ENCODE data around the gene ARFGAP1.
A peak's percentile ranks its signal among the peaks of the same experiment; 100 is the strongest.

Gene ARFGAP1

DNA sequence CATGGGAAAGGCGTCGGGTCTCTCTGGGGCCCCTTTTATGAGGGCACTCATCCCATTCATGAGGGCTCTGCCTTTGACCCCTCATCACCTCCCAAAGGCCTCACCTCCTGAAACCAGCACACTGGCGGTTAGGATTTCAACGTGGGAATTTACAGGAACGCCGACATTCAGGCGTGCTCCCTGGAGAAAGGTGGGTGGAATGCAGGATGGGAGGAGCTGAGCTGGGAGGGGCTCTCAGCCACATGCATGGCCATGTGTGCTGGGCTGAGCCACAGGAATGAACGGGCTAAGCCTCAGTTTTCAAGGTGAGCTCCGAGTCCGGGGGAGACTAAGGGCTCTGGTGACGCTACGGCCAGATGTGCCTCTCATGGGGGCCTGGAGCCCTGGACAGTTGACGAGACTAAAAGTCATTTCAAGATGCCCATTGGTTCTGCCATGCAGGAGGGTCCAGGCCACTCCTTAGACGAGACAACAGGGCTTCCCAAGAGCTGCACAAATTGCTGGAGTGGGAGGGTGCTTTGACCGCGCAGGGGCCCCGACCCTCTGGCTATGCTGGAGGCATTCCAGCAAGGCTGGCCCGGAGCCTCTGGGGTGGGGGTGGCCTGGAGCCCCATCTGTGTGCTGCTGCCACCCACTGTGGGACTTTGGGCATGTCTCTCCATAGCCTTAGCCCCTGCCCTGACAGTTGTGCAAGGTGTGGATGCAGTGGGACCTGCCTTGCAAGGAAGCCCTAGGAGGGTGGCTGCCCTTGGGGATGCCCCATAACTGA is 3.8 kb upstream of the ARFGAP1 start:
- H3K4me3 ChIP-seq (ENCODE audit: low read depth in 1 of 2, low read length in 2 of 2): no peak overlapping the region
- no peaks in the 10 kb centered on the region for H3K36me3 ChIP-seq (ENCODE audit: control insufficient read depth in 1 of 2, insufficient read depth in 2 of 2, low read length in 2 of 2)
- H3K9ac ChIP-seq (ENCODE audit: low read depth in 1 of 2, low read length in 2 of 2): no peak overlapping the region
- no peaks in the 10 kb centered on the region for H3K9me3 ChIP-seq (ENCODE audit: control insufficient read depth in 1 of 2, low read length in 2 of 2)
- H3K27ac ChIP-seq (ENCODE audit: low read depth, low read length): no peak overlapping the region
- H3K27me3 ChIP-seq (ENCODE audit: control insufficient read depth in 1 of 2, insufficient read depth in 2 of 2, low read length in 2 of 2): peaks cover 4 to 7% of the 10 kb centered on the region in 2 donors
- peaks cover 6 to 13% of the 10 kb centered on the region in 2 donors for H3K4me1 ChIP-seq (ENCODE audit: control insufficient read depth in 1 of 2, insufficient read depth in 2 of 2, low read length in 2 of 2)

DNA sequence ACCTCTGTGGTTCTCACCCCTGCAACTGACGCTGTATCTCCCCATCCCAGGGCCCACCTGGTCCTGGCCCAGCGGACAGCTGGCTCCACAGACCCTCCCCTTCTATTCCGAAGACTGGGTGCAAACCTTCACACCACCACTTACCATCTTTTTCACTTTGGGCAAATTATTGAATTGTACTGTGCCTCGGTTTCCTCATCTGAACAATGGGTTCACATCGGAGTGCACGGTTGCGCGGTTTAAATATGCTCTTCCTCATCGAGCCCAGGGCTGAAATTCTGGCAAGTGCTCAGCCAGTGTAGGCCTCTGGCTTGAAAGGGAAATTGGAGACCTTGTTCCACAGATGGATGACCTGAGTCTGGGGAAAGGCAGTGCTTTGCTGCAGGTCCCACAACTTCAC is 2.9 kb upstream of the ARFGAP1 start:
- H3K9me3 ChIP-seq (ENCODE audit: control insufficient read depth in 1 of 2, low read length in 2 of 2): no peaks in the 10 kb centered on the region
- no peak overlapping the region for H3K27ac ChIP-seq (ENCODE audit: low read depth, low read length)
- peaks cover 4 to 7% of the 10 kb centered on the region in 2 donors for H3K27me3 ChIP-seq (ENCODE audit: control insufficient read depth in 1 of 2, insufficient read depth in 2 of 2, low read length in 2 of 2)
- no peak overlapping the region for H3K9ac ChIP-seq (ENCODE audit: low read depth in 1 of 2, low read length in 2 of 2)
- H3K4me1 ChIP-seq (ENCODE audit: control insufficient read depth in 1 of 2, insufficient read depth in 2 of 2, low read length in 2 of 2): peaks cover 7 to 20% of the 10 kb centered on the region in 2 donors
- H3K4me3 ChIP-seq (ENCODE audit: low read depth in 1 of 2, low read length in 2 of 2): no peak overlapping the region
- no peaks in the 10 kb centered on the region for H3K36me3 ChIP-seq (ENCODE audit: control insufficient read depth in 1 of 2, insufficient read depth in 2 of 2, low read length in 2 of 2)

DNA sequence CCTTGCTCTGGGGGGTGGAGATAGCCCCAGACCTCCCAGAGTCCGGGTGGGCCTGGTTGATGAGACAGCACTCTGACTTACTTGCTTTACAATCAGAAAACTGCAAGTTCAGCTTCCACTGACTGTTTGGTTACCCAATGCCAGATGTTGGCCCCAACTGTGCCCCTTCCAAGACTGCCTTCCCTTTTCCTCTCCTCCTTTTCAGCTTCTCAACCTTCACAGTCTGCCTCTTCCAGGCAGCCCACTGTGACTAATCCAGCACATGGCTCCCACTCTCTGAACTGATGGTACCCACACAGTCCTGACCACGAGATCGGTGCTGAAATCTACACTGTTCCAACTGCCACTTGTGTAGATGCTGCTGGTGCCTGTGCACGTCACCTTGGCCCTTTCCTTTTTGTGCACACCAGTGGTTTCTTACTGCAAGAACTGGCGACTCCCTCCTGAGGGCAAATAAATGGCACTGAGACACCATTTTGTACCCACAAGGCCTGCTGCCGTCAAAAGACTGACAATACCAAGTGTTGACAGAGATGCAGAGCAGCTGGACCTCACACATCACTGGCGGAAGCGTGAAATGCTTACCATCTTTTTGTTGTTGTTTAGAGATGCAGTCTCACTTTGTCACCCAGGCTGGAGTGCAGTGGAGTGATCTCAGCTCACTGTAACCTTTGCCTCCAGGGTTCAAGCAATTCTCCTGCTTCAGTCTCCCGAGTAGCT is 1.8 kb upstream of the ARFGAP1 start:
- H3K36me3 ChIP-seq (ENCODE audit: control insufficient read depth in 1 of 2, insufficient read depth in 2 of 2, low read length in 2 of 2): no peaks in the 10 kb centered on the region
- no peak overlapping the region for H3K4me3 ChIP-seq (ENCODE audit: low read depth in 1 of 2, low read length in 2 of 2)
- peaks cover 7 to 25% of the 10 kb centered on the region in 2 donors for H3K4me1 ChIP-seq (ENCODE audit: control insufficient read depth in 1 of 2, insufficient read depth in 2 of 2, low read length in 2 of 2)
- no peak overlapping the region for H3K27ac ChIP-seq (ENCODE audit: low read depth, low read length)
- no peak overlapping the region for H3K9ac ChIP-seq (ENCODE audit: low read depth in 1 of 2, low read length in 2 of 2)
- peaks cover 4 to 5% of the 10 kb centered on the region in 2 donors for H3K27me3 ChIP-seq (ENCODE audit: control insufficient read depth in 1 of 2, insufficient read depth in 2 of 2, low read length in 2 of 2)
- no peaks in the 10 kb centered on the region for H3K9me3 ChIP-seq (ENCODE audit: control insufficient read depth in 1 of 2, low read length in 2 of 2)

DNA sequence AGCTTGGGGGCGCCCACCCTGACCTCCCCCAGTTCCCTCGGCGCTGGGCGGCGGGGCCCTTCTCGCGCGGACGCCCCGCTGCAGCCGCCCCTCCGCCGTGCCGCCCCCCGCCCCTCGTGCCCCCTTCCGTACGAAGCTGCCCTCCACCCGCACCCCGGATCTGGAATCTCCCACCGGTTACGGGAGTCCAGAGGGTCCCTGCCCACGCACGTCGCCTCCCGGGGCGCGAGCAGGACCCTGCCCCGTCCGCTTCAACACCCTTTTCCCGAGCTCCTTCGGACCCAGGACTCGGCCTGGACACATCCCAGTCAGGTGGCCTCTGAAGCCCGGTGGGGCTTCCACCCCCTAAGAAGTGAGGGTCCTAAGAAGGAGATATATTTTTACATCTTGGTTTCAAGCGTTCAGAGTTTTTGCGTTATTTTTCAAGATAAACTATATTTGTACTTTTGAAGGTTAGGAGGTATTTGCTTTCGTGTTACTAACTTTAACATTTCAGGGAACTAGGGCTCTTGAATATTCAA is 506 bp downstream of the ARFGAP1 start:
- Histone ChIP-seq H3K9ac (ENCODE audit: low read depth in 1 of 2, low read length in 2 of 2) (peak overlapping the region; percentile 82 to 93), H3K9me3 (ENCODE audit: control insufficient read depth in 1 of 2, low read length in 2 of 2) (no peaks in the 10 kb centered on the region), H3K27me3 (ENCODE audit: control insufficient read depth in 1 of 2, insufficient read depth in 2 of 2, low read length in 2 of 2) (no peaks in the 10 kb centered on the region), H3K4me1 (ENCODE audit: control insufficient read depth in 1 of 2, insufficient read depth in 2 of 2, low read length in 2 of 2) (peaks cover 7 to 25% of the 10 kb centered on the region in 2 donors), H3K36me3 (ENCODE audit: control insufficient read depth in 1 of 2, insufficient read depth in 2 of 2, low read length in 2 of 2) (peaks cover 5 to 23% of the 10 kb centered on the region in 2 donors), H3K27ac (ENCODE audit: low read depth, low read length) (no peak overlapping the region), H3K4me3 (ENCODE audit: low read depth in 1 of 2, low read length in 2 of 2) (peak overlapping the region; percentile 81 to 89)

DNA sequence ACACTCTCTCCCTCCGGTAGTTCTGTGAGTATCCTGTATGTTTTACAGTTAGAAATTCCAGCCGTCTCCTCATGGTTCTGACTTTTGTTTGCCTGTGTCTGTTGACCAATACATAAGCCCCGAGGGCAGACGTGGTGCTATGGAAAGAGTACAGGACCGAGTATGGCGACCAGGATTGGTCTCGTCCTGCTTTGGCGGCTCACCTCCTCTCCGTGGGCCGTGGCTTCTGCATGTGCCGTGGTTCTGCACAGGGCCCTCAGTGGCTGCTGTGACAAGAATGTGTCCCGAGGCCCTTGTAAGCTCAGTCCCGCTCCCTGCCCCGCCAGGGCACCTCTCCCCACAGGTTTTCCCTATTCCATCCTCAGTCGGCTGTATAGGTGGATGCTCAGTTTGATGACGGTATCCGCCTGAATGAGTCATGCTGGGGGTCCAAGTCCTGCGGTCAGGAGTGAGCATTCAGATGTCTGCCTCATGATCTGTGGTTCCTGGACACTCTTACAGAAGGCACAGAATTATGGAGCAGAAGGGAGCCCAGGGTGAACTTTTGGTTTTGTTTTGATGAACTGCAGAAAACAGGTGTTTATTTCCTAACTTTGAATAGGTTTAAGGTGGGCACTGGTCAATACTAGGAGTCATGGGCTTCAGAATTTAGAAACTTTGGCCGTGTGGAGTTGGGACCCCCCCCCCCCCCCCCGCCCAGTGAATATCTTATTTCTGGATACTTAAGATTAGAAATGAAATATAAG is 1.2 kb downstream of the ARFGAP1 start:
- no peak overlapping the region for H3K27ac ChIP-seq (ENCODE audit: low read depth, low read length)

DNA sequence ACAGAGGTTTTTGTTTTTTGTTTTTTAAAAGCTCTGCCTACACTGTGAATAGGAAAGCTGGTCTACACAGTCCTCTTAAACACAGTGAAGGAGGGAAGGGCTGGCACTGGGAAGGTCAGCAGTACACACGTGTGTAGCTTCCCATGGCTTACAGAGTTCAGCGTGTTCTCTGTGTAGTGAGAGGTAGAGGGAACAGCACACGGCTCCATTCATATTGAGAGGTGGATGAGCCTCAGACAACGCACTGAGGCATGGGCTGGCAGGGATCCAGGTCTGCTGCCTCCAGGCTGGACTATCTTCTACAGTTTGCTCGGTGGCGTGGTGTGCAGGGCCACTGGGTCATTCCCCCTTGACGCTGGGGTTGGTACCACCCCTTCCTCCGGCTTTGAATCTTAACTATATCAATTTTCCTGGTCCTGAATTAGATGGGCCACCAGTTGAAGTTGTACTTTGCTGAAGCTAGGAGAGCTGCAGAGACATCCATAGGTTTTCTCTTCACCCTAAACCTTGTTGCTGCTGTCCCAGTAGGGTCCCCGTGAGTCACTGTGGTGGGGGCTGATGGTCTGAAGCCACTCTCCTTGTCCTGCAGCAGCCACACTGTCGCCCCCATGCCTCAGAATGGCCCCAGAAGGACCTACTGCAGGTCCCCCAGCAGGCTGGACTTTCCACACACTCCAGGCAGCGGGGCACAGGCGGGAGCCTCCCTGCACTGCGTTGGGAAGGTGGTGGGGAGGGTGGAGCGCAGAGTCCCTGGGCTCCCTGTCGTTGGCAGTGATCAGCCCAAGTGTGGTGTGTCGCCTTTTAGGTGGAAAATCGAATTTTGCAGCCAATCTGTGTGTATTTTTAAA is 2.0 kb downstream of the ARFGAP1 start:
- Histone ChIP-seq H3K27me3 (ENCODE audit: control insufficient read depth in 1 of 2, insufficient read depth in 2 of 2, low read length in 2 of 2) (no peaks in the 10 kb centered on the region), H3K4me1 (ENCODE audit: control insufficient read depth in 1 of 2, insufficient read depth in 2 of 2, low read length in 2 of 2) (peaks cover 7 to 25% of the 10 kb centered on the region in 2 donors), H3K4me3 (ENCODE audit: low read depth in 1 of 2, low read length in 2 of 2) (peak overlapping the region in 1 of 2 donors; percentile 21), H3K9me3 (ENCODE audit: control insufficient read depth in 1 of 2, low read length in 2 of 2) (no peaks in the 10 kb centered on the region), H3K27ac (ENCODE audit: low read depth, low read length) (no peak overlapping the region), H3K9ac (ENCODE audit: low read depth in 1 of 2, low read length in 2 of 2) (no peak overlapping the region), H3K36me3 (ENCODE audit: control insufficient read depth in 1 of 2, insufficient read depth in 2 of 2, low read length in 2 of 2) (peaks cover 9 to 38% of the 10 kb centered on the region in 2 donors)

More for the DNA sequence above, 1.2 kb downstream of the ARFGAP1 start:
- Histone ChIP-seq H3K9me3 (ENCODE audit: control insufficient read depth in 1 of 2, low read length in 2 of 2) (no peaks in the 10 kb centered on the region), H3K27me3 (ENCODE audit: control insufficient read depth in 1 of 2, insufficient read depth in 2 of 2, low read length in 2 of 2) (no peaks in the 10 kb centered on the region), H3K36me3 (ENCODE audit: control insufficient read depth in 1 of 2, insufficient read depth in 2 of 2, low read length in 2 of 2) (peaks cover 9 to 30% of the 10 kb centered on the region in 2 donors), H3K4me1 (ENCODE audit: control insufficient read depth in 1 of 2, insufficient read depth in 2 of 2, low read length in 2 of 2) (peaks cover 7 to 25% of the 10 kb centered on the region in 2 donors), H3K9ac (ENCODE audit: low read depth in 1 of 2, low read length in 2 of 2) (peak overlapping the region; percentile 82 to 93), H3K4me3 (ENCODE audit: low read depth in 1 of 2, low read length in 2 of 2) (peak overlapping the region; percentile 81 to 89)

DNA sequence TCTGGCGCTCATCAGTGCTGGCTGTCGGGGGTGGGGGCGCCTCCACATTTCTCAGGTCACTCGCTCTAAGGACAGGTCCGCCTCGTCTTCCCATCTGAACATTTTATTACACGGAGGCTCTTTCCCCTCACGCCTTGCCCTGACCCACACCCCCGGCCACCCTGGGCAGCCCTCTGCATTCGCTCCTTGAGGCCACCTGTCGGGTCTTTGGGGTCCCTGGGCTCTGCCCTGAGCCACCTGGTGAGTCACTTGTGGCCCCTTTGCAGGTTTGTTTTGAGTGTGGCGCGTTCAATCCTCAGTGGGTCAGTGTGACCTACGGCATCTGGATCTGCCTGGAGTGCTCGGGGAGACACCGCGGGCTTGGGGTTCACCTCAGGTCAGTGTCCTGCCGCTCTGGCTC is 3.2 kb downstream of the ARFGAP1 start:
- H3K4me1 ChIP-seq (ENCODE audit: control insufficient read depth in 1 of 2, insufficient read depth in 2 of 2, low read length in 2 of 2): peaks cover 7 to 25% of the 10 kb centered on the region in 2 donors
- peaks cover 18 to 48% of the 10 kb centered on the region in 2 donors for H3K36me3 ChIP-seq (ENCODE audit: control insufficient read depth in 1 of 2, insufficient read depth in 2 of 2, low read length in 2 of 2)
- no peak overlapping the region for H3K27ac ChIP-seq (ENCODE audit: low read depth, low read length)
- H3K9me3 ChIP-seq (ENCODE audit: control insufficient read depth in 1 of 2, low read length in 2 of 2): no peaks in the 10 kb centered on the region
- H3K27me3 ChIP-seq (ENCODE audit: control insufficient read depth in 1 of 2, insufficient read depth in 2 of 2, low read length in 2 of 2): no peaks in the 10 kb centered on the region
- H3K9ac ChIP-seq (ENCODE audit: low read depth in 1 of 2, low read length in 2 of 2): no peak overlapping the region
- H3K4me3 ChIP-seq (ENCODE audit: low read depth in 1 of 2, low read length in 2 of 2): no peak overlapping the region

DNA sequence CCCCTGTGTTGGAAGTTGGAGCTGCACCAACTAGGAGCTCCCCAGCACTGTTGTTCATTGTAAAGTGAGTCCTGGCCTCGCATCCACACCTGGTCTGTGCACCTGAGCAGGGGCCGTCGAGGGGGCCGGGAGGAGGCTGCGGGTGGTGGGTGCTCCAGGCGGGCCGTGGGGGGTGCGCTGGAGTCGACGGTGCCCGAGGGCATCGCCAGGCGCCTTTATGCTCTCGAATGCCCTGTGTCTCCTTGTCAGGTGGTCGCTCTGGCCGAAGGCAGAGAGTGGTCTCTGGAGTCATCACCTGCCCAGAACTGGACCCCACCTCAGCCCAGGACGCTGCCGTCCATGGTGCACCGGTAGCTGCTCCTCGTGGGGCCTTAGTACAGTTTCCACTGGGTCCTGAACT is 4.3 kb downstream of the ARFGAP1 start:
- no peak overlapping the region for H3K27ac ChIP-seq (ENCODE audit: low read depth, low read length)
- peaks cover 7 to 22% of the 10 kb centered on the region in 2 donors for H3K4me1 ChIP-seq (ENCODE audit: control insufficient read depth in 1 of 2, insufficient read depth in 2 of 2, low read length in 2 of 2)
- H3K4me3 ChIP-seq (ENCODE audit: low read depth in 1 of 2, low read length in 2 of 2): no peak overlapping the region
- no peaks in the 10 kb centered on the region for H3K27me3 ChIP-seq (ENCODE audit: control insufficient read depth in 1 of 2, insufficient read depth in 2 of 2, low read length in 2 of 2)
- no peak overlapping the region for H3K9ac ChIP-seq (ENCODE audit: low read depth in 1 of 2, low read length in 2 of 2)
- H3K36me3 ChIP-seq (ENCODE audit: control insufficient read depth in 1 of 2, insufficient read depth in 2 of 2, low read length in 2 of 2): peaks cover 19 to 58% of the 10 kb centered on the region in 2 donors
- H3K9me3 ChIP-seq (ENCODE audit: control insufficient read depth in 1 of 2, low read length in 2 of 2): no peaks in the 10 kb centered on the region

DNA sequence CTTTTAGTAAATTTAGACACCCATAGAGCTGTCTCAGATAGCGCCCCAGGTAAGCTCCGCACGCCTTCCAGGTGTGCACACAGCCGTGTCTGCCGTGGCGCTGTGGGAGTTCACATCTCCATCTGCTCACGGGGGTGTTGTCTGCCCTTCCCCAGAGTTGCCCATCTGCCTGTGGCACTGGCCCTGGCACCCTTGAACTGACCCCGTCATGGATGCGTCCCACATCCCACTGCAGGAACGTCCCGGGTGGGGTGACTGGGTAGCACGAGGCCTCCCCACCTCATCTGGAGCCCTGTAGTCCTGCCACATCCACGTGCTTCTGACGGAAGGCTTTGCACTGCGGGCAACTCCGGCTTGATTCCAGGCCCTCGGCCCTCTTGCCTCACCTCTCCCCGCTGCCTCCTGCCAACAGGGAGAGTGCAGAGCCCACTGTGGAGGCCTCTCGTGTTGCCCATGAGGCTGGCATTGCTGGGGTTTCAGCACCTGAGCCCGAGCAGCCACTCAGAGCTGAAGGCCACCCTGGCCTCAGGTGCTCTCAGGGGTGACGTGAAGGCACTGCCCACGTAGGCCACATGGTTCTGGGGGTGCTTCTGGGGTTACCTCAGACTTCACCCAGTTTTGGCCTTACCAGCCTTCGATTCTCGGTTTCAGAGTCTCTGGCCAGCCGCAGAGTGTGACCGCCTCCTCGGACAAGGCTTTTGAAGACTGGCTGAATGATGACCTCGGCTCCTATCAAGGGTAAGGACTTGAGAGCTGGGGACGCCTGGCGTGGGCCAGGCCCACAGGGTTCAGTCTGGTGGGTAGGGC is 5.1 kb downstream of the ARFGAP1 start:
- H3K4me3 ChIP-seq (ENCODE audit: low read depth in 1 of 2, low read length in 2 of 2): no peak overlapping the region
- H3K27ac ChIP-seq (ENCODE audit: low read depth, low read length): no peak overlapping the region
- no peak overlapping the region for H3K9ac ChIP-seq (ENCODE audit: low read depth in 1 of 2, low read length in 2 of 2)
- no peaks in the 10 kb centered on the region for H3K9me3 ChIP-seq (ENCODE audit: control insufficient read depth in 1 of 2, low read length in 2 of 2)
- no peaks in the 10 kb centered on the region for H3K27me3 ChIP-seq (ENCODE audit: control insufficient read depth in 1 of 2, insufficient read depth in 2 of 2, low read length in 2 of 2)
- peaks cover 7 to 20% of the 10 kb centered on the region in 2 donors for H3K4me1 ChIP-seq (ENCODE audit: control insufficient read depth in 1 of 2, insufficient read depth in 2 of 2, low read length in 2 of 2)
- H3K36me3 ChIP-seq (ENCODE audit: control insufficient read depth in 1 of 2, insufficient read depth in 2 of 2, low read length in 2 of 2): peaks cover 21 to 64% of the 10 kb centered on the region in 2 donors

Measured in duodenal mucosa (tissue), 2 donors.